HG03039 (cell line): Measurements from ENCODE around the gene PPP2R2C.

Experiments used
- ATAC-seq: cut with Tn5 transposase; IDR thresholded peaks from one replicate; pipeline ENCODE4 v1.9.1; 2021; ENCODE audit warnings: mild to moderate bottlenecking, moderate library complexity; ENCODE audit not compliant: unreplicated experiment

The PPP2R2C gene

DNA sequence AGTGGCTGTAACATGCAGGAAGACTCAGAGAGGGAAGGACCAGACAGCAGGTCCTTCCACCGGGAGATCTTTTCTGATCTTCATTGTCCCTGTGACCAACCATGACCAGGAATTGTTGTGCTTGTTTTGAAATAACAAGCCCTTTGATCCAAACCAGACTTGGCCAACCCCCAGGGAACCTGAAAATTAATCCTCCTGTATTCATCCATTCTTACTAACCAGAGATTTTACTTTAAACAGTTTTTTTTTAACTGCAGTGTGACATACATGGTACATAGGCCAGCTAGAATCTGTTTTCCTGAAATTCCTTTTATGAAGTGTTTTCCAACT lies 198.8 kb downstream of the PPP2R2C start:
- no peak for ATAC-seq

DNA sequence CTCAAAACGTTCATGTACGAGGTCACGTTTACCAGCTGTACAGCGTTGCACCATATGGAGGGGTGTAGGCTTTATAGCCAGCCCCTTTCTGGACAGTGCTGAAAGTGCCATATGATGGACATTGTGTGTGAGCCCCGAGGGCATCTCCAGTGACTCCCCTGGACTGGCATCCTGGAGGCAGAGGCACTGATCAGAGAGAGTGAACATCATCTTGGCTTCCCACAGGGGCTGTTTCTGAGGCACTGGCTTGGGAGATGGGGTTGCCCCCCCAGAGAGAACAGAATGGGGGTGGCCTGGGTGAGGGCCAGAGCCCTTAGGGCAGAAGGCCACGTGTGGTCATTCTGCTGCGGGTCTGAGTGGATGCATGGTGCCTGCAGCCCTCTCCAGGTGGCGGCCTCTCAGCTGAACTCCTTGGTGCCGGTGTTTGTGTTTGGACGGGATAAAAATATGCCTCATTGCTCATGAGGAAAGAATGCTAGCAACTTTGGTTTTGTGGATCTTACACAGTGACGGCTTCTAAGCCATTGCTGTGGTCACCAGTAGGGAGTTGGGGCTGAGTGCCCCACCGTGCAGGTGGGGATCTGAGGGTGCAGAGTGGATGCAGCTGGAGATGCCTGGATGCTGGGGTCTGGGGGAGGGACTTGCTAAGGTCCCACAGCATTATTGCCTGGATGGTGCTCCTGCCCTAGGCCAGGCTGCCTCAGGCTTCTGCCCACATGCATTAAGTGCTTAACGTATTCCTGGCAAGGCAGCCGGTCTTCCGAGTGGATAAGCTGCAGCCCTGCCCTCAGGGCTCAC lies 199.4 kb downstream of the PPP2R2C start:
- no peak for ATAC-seq

DNA sequence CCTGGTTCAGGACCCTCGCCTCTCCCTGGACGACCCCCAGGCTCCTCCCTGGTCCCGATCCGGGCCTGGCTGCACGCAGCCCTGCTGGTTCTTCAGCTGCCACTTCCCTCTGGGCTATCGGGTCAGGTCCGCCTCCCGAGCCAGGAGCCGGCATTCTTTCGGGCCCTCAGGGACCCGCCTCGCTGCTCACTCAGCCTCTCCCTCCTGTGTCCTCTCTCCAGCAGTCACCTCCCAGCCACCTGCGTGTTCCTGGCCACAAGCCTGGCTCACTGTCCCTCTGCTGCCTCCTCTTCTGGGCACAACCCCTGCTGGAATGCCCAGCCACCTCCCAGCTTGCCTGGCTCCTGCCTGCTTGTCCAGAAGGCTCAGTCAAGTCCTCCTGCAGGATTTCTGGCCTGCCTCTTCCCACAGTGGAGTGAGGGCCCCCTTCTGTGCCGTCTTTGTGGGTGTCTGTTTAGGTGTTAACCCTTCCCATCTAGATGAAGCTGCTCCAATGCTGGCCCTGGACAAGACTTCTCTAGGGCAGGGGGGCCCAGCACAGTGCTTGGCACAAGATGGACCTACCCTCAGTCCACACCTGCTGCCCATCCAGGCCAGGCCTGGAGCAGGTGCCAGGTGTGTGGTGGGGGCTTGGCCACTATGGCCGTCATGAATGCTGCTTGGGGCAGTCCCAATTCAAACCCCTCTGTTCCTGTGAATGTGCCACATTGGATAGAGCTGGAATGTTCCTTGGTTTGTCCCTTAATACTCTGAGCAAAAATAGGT lies 200.5 kb downstream of the PPP2R2C start:
- no peak for ATAC-seq

DNA sequence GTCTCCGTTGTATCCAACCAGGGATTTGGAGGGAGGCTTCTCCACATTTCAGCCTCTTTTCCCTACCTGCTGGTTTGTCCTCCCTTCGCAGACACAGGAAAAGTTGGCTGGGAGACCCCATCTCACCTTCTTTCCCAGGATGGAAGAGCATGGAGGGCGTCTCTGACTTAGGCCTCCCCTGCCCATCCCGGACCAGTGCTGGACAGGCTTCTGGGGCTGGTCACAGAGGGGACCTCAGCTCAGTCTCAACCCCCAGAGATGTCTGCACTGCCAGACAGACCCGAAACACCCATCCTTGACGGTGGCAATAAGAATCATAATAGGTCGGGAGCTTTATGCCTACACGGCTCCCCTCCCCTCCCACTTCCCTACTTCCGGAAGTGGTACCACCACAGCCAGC lies 201.2 kb downstream of the PPP2R2C start:
- ATAC-seq: no peak

DNA sequence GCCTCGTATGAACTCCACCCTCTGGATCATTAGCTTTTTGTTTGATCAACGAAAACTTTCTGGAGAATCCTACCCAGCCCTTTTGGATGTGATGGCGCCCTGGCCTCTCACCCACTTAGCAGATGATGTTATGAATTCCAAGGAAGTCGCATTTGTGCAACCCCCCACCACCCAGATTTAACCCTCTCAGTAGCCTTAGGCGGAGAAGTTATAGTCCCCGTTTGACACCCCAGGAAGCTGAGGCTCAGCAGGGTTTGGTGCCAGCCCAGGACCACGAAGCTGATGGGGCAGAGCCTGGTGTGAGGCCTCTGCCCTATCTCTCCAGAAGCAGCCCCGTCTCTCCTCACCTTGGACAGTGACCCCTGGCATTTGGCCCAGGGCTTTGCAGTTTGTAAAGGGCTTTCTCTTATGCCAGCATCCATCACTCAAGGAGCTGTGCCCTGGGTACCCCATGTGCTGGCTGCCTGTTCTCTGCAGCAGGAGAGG lies 201.7 kb downstream of the PPP2R2C start:
- no peak for ATAC-seq
